Measurements from ENCODE around the gene DNPH1. TPM values are rescaled to one million over a fixed set of nuclear protein-coding genes. Genes with fewer than 3 reads are reported as not detected.

Gene DNPH1
- polyA plus RNA-seq, 1 experiment, result 63.9 TPM

DNA sequence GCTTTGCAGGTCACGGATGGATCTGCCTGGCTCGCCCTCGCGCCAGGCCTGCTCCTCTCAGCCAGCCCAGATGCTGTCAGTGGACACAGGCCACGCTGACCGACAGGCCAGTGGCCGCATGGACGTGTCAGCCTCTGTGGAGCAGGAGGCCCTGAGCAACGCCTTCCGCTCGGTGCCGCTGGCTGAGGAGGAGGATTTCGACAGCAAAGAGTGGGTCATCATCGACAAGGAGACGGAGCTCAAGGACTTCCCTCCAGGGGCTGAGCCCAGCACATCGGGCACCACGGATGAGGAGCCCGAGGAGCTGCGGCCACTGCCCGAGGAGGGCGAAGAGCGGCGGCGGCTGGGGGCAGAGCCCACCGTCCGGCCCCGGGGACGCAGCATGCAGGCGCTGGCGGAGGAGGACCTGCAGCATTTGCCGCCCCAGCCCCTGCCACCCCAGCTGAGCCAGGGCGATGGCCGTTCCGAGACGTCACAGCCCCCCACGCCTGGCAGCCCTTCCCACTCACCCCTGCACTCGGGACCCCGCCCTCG, 33.6 kb upstream of the DNPH1 start:
- TF ChIP-seq, protein P1, sequence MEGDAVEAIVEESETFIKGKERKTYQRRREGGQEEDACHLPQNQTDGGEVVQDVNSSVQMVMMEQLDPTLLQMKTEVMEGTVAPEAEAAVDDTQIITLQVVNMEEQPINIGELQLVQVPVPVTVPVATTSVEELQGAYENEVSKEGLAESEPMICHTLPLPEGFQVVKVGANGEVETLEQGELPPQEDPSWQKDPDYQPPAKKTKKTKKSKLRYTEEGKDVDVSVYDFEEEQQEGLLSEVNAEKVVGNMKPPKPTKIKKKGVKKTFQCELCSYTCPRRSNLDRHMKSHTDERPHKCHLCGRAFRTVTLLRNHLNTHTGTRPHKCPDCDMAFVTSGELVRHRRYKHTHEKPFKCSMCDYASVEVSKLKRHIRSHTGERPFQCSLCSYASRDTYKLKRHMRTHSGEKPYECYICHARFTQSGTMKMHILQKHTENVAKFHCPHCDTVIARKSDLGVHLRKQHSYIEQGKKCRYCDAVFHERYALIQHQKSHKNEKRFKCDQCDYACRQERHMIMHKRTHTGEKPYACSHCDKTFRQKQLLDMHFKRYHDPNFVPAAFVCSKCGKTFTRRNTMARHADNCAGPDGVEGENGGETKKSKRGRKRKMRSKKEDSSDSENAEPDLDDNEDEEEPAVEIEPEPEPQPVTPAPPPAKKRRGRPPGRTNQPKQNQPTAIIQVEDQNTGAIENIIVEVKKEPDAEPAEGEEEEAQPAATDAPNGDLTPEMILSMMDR (IDR thresholded peaks at IDR 0.05; ENCODE audit: insufficient read depth, low read depth, low read length), result no peak
- POLR2A ChIA-PET, result no interaction called here
- Histone ChIP-seq H3K36me3 (ENCODE audit: control insufficient read depth, insufficient read depth, low read length) (no peaks in the 10 kb centered on the region), H3K4me3 (ENCODE audit: low read depth, low read length) (no peak overlapping the region), H3K27me3 (ENCODE audit: control insufficient read depth, insufficient read depth, low read length) (peaks cover 10% of the 10 kb centered on the region)
- CTCF ChIA-PET, result interaction anchor here (0.8 to 5.6 kb wide), 14 partner anchors 9 to 254 kb away, joined by 3 to 51 read pairs (median 4); partner anchors contain the start of genes DNPH1, LRRC73, POLR1C and YIPF3
- no peak for DNase-seq (ENCODE audit: low read depth)

DNA sequence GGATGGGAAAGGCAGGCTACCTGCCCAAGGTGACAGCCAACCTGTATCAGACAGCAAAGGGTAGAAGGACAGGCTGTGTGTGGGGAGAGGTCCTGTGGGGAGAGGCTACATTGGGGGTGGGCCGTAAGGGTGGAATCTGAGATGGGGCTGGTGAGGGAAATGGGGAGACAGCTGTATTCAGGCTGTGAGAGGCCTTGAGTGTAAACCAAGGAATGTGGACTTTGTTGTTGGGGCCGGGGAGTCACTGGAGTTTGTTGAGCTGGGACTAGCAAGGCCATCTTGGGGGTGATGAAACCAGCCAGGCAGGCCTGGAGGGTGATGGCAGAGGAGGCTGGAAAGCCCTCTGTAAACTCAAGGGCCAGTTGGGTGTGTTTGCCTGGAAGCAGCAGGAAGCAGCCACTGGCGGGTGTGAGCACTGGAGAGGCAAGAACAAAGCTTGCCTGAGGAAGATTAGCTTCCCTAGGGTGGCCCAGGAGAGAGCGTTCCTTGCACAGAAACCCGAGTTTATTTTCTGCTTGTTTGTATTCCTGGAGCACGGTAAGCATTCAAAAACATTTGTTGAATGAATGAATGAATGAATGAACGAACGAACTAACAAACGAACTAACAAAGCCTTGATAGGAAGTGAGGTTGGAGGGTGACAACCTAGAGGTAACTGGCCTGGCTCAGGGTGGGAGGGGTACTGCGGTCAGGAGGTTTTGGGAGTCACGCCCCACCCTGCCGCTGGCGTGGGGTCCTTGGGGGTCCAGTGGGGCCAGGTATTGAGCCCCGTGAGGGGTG, 32.9 kb upstream of the DNPH1 start:
- ChIA-PET CTCF (interaction anchor here (0.8 to 5.6 kb wide), 12 partner anchors 8 to 255 kb away, joined by 3 to 51 read pairs (median 4); partner anchors contain the start of genes DNPH1, LRRC73, POLR1C and YIPF3), POLR2A (no interaction called here)
- no peak overlapping the region for H3K4me3 ChIP-seq (ENCODE audit: low read depth, low read length)
- H3K36me3 ChIP-seq (ENCODE audit: control insufficient read depth, insufficient read depth, low read length), result no peaks in the 10 kb centered on the region
- DNase-seq (ENCODE audit: low read depth), result no peak
- peaks cover 11% of the 10 kb centered on the region for H3K27me3 ChIP-seq (ENCODE audit: control insufficient read depth, insufficient read depth, low read length)
- TF ChIP-seq, protein P1 (IDR thresholded peaks at IDR 0.05; ENCODE audit: insufficient read depth, low read depth, low read length), result no peak

DNA sequence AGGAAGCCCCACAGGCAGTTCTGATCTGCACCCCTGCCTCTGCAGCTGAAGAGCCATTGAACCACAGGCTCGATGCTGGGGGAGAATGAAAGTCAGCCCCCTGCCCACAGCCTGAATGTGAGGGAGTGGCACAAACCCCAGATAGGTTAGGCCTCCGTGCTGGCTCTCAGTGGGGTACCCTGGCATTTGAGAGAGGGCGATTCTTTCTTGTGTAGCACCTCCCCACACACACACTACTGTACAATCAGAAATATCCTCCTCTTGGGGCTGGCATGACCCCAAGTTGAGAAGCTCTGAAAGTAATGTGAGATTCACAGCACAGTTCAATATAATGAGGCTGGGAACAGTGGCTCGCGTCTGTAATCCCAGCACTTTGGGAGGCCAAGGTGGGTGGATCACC, 31.9 kb upstream of the DNPH1 start:
- Histone ChIP-seq H3K4me3 (ENCODE audit: low read depth, low read length) (no peak overlapping the region), H3K36me3 (ENCODE audit: control insufficient read depth, insufficient read depth, low read length) (no peaks in the 10 kb centered on the region), H3K27me3 (ENCODE audit: control insufficient read depth, insufficient read depth, low read length) (peaks cover 12% of the 10 kb centered on the region)
- DNase-seq (ENCODE audit: low read depth), result no peak
- CTCF ChIA-PET, result interaction anchor here (2.9 to 5.6 kb wide), 3 partner anchors 32 to 246 kb away, joined by 11 to 51 read pairs (median 41); partner anchors contain the start of gene DNPH1
- POLR2A ChIA-PET, result no interaction called here
- TF ChIP-seq, protein P1 (IDR thresholded peaks at IDR 0.05; ENCODE audit: insufficient read depth, low read depth, low read length), result no peak

DNA sequence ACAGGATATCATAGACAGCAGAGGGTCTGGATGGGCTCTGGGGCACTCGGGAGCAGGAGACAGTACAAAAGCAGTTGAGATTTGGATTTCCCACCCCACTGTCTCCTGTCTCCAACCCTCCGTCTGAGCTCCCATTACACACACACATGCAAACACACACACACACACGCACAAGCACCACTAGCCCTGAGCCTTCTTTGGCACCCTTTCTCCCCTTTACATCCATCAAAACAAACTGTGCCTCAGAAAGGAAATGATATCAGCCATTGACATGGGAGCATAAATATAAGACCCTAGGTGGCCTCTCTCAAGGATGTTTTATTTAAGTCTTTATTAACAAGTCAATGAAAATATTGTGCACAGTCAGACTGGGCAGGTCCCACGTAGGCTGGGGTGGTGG, 31.5 kb upstream of the DNPH1 start:
- no peak overlapping the region for H3K4me3 ChIP-seq (ENCODE audit: low read depth, low read length)
- H3K27me3 ChIP-seq (ENCODE audit: control insufficient read depth, insufficient read depth, low read length), result peaks cover 11% of the 10 kb centered on the region
- ChIA-PET POLR2A (no interaction called here), CTCF (interaction anchor here (0.7 to 5.6 kb wide), 3 partner anchors 68 to 246 kb away, joined by 3 to 51 read pairs (median 41); no protein-coding TSS in a partner anchor)
- no peak for DNase-seq (ENCODE audit: low read depth)
- TF ChIP-seq, protein P1 (IDR thresholded peaks at IDR 0.05; ENCODE audit: insufficient read depth, low read depth, low read length), result no peak
- no peaks in the 10 kb centered on the region for H3K36me3 ChIP-seq (ENCODE audit: control insufficient read depth, insufficient read depth, low read length)

Data from BJ (cell line).